IgD-negative memory B cell (primary cell): ENCODE measurements around the gene PCCA. TPM values are rescaled to one million over a fixed set of nuclear protein-coding genes. Genes with fewer than 3 reads are reported as not detected.

ENCODE experiments used
- H3K27ac Mint-ChIP-seq, 3 donors: one replicate each; pipeline ENCODE4 v1.8.0; 2020 to 2022; ENCODE audit warnings: mild to moderate bottlenecking in 3 of 3, mixed read lengths in 3 of 3, moderate library complexity in 1 of 3
- H3K27me3 Mint-ChIP-seq: one replicate; pipeline ENCODE4 v1.8.0; 2021; ENCODE audit warnings: mixed read lengths
- H3K36me3 Mint-ChIP-seq: one replicate; pipeline ENCODE4 v1.8.0; 2020; ENCODE audit warnings: mild to moderate bottlenecking, mixed read lengths
- H3K4me1 Mint-ChIP-seq, 3 donors: one replicate each; pipeline ENCODE4 v1.8.0; 2020 to 2022; ENCODE audit warnings: mixed read lengths in 3 of 3, mild to moderate bottlenecking in 1 of 3
- H3K4me3 Mint-ChIP-seq, 4 donors: one replicate each; pipeline ENCODE4 v1.8.0; 2020 to 2022; ENCODE audit warnings: mild to moderate bottlenecking in 4 of 4, mixed read lengths in 4 of 4, moderate library complexity in 3 of 4
- H3K9me3 Mint-ChIP-seq, 3 donors: one replicate each; pipeline ENCODE4 v1.8.0; 2020 to 2021; ENCODE audit warnings: mixed read lengths in 3 of 3, mild to moderate bottlenecking in 1 of 3
- polyA plus RNA-seq: library from polyadenylated mRNA; unstranded; fragments of 300-500 nt; fragmentation: Illumina TruSeq; gene quantifications from one replicate; pipeline ENCODE4 v1.2.3, GENCODE V29; 2021

Gene PCCA
- polyA plus RNA-seq, 1 donor from 2014 or later, result 8.5 TPM

GRCh38 chr13:100398360-100398759 is 309.5 kb downstream of the PCCA start:
- peaks cover 5% of the 10 kb centered on the region for H3K36me3 Mint-ChIP-seq
- H3K27me3 Mint-ChIP-seq, result no peaks in the 10 kb centered on the region
- no peaks in the 10 kb centered on the region for H3K4me1 Mint-ChIP-seq

GRCh38 chr13:100399455-100399854 is 310.6 kb downstream of the PCCA start:
- H3K27me3 Mint-ChIP-seq, result no peaks in the 10 kb centered on the region
- no peaks in the 10 kb centered on the region for H3K4me1 Mint-ChIP-seq
- H3K4me3 Mint-ChIP-seq, result no peak overlapping the region
- peaks cover 5 to 19% (median 10%) of the 10 kb centered on the region in 3 donors for H3K9me3 Mint-ChIP-seq
- no peak overlapping the region for H3K27ac Mint-ChIP-seq
- H3K36me3 Mint-ChIP-seq, result peaks cover 7% of the 10 kb centered on the region

More at GRCh38 chr13:100398360-100398759, 309.5 kb downstream of the PCCA start:
- Mint-ChIP-seq H3K9me3 (peaks cover 5 to 12% (median 10%) of the 10 kb centered on the region in 3 donors), H3K27ac (no peak overlapping the region), H3K4me3 (no peak overlapping the region)

DNA sequence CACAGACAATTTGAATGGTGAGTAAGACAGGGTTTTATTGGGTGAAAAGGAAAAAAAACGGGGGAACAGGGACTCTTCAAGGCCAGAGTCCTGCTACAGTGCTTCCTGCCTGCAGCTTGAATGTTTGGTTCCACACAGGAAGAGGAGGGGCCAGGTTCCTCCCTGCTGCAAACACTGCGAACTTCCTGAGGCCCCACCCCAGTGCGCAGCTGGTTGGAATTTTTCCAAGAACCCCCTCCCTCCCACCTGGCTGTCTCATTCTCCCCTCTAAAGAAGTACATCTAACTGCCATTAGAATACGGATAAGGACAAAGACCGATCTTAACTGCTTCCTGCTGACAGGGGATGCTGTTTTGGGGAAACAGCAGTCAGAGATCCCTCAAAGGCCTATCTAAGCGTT is 314.8 kb downstream of the PCCA start:
- no peak overlapping the region for H3K4me3 Mint-ChIP-seq
- peaks cover 7% of the 10 kb centered on the region for H3K36me3 Mint-ChIP-seq
- H3K27me3 Mint-ChIP-seq, result no peaks in the 10 kb centered on the region
- peaks cover 8 to 32% (median 24%) of the 10 kb centered on the region in 3 donors for H3K9me3 Mint-ChIP-seq
- no peaks in the 10 kb centered on the region for H3K4me1 Mint-ChIP-seq
- no peak overlapping the region for H3K27ac Mint-ChIP-seq

GRCh38 chr13:100409132-100409531 is 320.2 kb downstream of the PCCA start:
- H3K9me3 Mint-ChIP-seq, result peaks cover 14 to 35% (median 25%) of the 10 kb centered on the region in 3 donors
- no peaks in the 10 kb centered on the region for H3K4me1 Mint-ChIP-seq
- no peak overlapping the region for H3K27ac Mint-ChIP-seq
- no peak overlapping the region for H3K4me3 Mint-ChIP-seq
- H3K27me3 Mint-ChIP-seq, result no peaks in the 10 kb centered on the region
- H3K36me3 Mint-ChIP-seq, result peaks cover 9% of the 10 kb centered on the region

DNA sequence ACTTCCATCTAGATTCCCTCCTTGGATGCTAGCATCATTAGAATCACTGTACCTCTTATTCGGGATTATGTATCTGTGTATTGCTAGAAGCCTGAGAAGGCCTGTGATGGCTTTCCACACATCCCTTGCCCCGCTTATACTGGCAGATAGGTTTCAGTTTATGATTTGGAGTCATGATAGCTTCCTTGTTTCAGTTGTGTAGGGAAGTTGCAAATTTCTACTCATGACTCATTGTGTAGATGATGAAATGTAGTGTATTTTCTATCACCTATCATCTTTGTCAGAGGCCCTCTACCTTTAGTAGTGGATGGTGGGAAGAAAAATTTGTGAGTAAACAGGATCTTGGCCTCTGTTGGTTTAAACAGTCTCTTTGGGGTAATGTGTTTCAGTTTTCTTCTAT is 334.5 kb downstream of the PCCA start:
- Mint-ChIP-seq H3K36me3 (peaks cover 3% of the 10 kb centered on the region), H3K9me3 (peaks cover 0 to under 1% (median 0%) of the 10 kb centered on the region in 3 donors), H3K4me1 (no peaks in the 10 kb centered on the region), H3K27me3 (no peaks in the 10 kb centered on the region), H3K27ac (no peak overlapping the region), H3K4me3 (no peak overlapping the region)

- Mint-ChIP-seq H3K27ac (no peak overlapping the region), H3K36me3 (peaks cover 13% of the 10 kb centered on the region), H3K4me1 (no peaks in the 10 kb centered on the region), H3K4me3 (no peak overlapping the region), H3K9me3 (peaks cover 2 to 7% (median 5%) of the 10 kb centered on the region in 3 donors), H3K27me3 (no peaks in the 10 kb centered on the region)
Observed at GRCh38 chr13:100428986-100429385, 340.1 kb downstream of the PCCA start.

DNA sequence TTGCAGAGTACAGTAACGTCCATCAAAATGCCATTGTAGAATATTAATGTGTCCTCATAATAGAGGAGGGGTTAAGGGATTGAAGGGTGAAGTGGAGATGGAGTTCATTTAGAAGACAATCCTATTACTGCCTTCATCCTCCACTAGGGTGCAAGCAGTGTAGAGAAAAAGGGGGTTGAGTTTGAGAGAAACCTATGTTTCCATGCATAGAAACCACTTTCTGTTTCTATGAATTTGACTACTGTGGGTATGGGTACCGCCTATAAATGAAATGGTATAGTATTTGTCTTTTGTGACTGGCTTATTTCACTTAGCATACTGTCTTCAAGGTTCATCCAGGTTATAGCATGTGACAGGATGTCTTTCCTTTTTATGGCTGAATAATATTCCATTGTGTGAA is 343.7 kb downstream of the PCCA start:
- no peak overlapping the region for H3K4me3 Mint-ChIP-seq

DNA sequence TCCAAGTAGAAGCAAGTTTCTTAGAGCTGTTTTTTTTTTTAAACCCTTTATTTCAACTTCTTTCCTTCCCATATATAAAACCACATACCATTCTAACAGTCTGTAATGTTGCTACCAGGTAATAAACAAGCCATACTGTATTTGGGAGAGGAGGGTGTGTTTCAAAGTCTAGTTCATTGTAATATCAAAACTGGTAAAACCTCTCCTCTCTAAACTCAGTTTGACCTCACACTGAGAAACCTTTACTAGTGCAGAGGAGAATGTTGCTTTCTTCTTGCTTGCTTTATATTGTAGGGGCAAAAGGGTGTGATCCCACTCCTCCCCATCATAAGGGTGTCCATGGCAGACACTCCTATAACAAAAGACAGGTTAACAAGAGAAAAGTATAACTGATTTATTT is 344.6 kb downstream of the PCCA start:
- Mint-ChIP-seq H3K27ac (no peak overlapping the region), H3K4me1 (no peaks in the 10 kb centered on the region), H3K4me3 (no peak overlapping the region), H3K27me3 (no peaks in the 10 kb centered on the region), H3K9me3 (peaks cover 2 to 8% (median 5%) of the 10 kb centered on the region in 3 donors), H3K36me3 (peaks cover 18% of the 10 kb centered on the region)

More for the DNA sequence above, 343.7 kb downstream of the PCCA start:
- Mint-ChIP-seq H3K4me1 (no peaks in the 10 kb centered on the region), H3K27ac (no peak overlapping the region), H3K36me3 (peaks cover 18% of the 10 kb centered on the region), H3K9me3 (peaks cover 2 to 9% (median 5%) of the 10 kb centered on the region in 3 donors), H3K27me3 (no peaks in the 10 kb centered on the region)

DNA sequence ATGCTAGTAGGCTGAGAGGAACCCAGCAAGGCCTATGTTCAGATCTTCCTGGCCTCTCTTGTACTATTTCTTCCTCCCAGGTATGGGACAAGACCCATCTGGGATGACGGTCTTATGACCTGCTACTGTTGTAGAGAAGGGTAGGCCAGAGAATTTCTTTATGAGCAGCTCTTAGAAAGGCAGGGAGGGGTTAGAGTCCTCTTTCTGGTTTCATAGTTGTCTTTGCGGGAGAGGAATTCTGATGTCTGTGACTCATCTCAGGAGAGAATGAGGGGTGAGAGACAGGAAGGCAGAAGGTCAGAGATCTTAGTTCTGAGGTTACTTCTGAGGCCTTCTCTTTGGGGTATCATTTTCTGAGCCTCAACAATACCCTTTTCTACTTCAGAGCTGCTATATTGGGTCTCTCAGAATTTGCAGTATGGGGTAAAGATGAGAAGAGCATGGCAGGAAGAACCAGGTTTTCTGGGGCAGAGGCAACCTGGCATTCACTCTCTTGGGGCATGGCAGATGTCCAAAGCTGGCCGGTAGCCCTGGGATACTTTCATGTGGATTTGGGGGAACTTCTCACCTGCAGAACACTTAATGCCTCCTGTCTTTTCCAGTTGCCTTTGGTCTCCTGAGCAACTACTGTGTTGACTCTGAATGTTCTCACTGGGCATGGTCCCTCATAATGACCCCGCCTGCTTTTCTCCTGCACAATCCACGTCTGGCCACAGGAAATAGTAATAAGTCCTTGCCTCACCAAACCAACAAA is 345.3 kb downstream of the PCCA start:
- Mint-ChIP-seq H3K4me3 (no peak overlapping the region), H3K9me3 (peaks cover 2 to 7% (median 5%) of the 10 kb centered on the region in 3 donors), H3K27me3 (no peaks in the 10 kb centered on the region), H3K36me3 (peaks cover 18% of the 10 kb centered on the region), H3K27ac (no peak overlapping the region), H3K4me1 (no peaks in the 10 kb centered on the region)

GRCh38 chr13:100436099-100436498 is 347.2 kb downstream of the PCCA start:
- H3K36me3 Mint-ChIP-seq, result peaks cover 13% of the 10 kb centered on the region
- no peaks in the 10 kb centered on the region for H3K4me1 Mint-ChIP-seq

GRCh38 chr13:100438059-100438788 is 349.3 kb downstream of the PCCA start:
- H3K4me3 Mint-ChIP-seq, result peak overlapping the region in 1 of 4 donors; percentile 79
- H3K27ac Mint-ChIP-seq, result no peak overlapping the region
- H3K27me3 Mint-ChIP-seq, result no peaks in the 10 kb centered on the region
- H3K9me3 Mint-ChIP-seq, result peaks cover 0 to 2% (median 0%) of the 10 kb centered on the region in 3 donors
- H3K36me3 Mint-ChIP-seq, result peaks cover 6% of the 10 kb centered on the region
- H3K4me1 Mint-ChIP-seq, result no peaks in the 10 kb centered on the region

More at GRCh38 chr13:100436099-100436498, 347.2 kb downstream of the PCCA start:
- H3K27me3 Mint-ChIP-seq, result no peaks in the 10 kb centered on the region
- no peak overlapping the region for H3K4me3 Mint-ChIP-seq
- H3K27ac Mint-ChIP-seq, result no peak overlapping the region
- H3K9me3 Mint-ChIP-seq, result peaks cover 2 to 7% (median 5%) of the 10 kb centered on the region in 3 donors

- Mint-ChIP-seq H3K4me3 (no peak overlapping the region), H3K9me3 (peaks cover 0 to 2% (median 0%) of the 10 kb centered on the region in 3 donors), H3K4me1 (no peaks in the 10 kb centered on the region), H3K36me3 (peaks cover 6% of the 10 kb centered on the region), H3K27ac (no peak overlapping the region), H3K27me3 (no peaks in the 10 kb centered on the region)
Observed at GRCh38 chr13:100439247-100439970, 350.5 kb downstream of the PCCA start.

DNA sequence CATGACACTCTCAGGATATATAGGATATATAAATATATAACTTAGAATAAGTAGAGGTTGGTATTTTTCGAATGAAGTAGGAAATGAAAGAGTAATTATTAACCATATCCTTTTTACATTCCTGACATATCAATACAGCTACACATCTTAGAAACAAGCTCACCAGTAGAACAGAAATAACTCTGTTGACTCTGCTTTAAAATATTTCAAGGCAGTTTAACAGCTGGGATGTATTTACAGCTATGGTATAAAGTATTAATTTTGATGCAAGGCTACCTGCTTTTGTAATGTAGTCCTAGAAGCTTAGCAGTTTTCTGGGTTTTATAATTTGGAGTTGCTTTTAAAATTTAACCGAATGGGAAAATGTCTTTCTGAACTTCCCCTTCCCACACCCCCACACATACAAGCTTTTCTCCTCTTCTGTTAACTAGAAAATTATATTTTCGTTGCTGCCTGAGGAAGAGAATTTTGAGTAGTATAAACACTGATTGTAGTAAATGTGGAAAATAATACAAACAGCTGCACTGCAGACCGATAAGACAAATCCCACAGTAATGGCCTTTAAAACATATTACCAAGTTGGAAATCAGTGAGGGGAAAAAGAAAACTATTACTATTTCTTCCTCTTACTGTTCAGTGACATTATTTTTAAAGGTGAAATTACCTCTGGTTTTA is 352.0 kb downstream of the PCCA start:
- Mint-ChIP-seq H3K4me3 (no peak overlapping the region), H3K36me3 (peaks cover 4% of the 10 kb centered on the region), H3K27me3 (no peaks in the 10 kb centered on the region), H3K27ac (no peak overlapping the region), H3K4me1 (no peaks in the 10 kb centered on the region), H3K9me3 (peaks cover 0 to 2% (median 0%) of the 10 kb centered on the region in 3 donors)

DNA sequence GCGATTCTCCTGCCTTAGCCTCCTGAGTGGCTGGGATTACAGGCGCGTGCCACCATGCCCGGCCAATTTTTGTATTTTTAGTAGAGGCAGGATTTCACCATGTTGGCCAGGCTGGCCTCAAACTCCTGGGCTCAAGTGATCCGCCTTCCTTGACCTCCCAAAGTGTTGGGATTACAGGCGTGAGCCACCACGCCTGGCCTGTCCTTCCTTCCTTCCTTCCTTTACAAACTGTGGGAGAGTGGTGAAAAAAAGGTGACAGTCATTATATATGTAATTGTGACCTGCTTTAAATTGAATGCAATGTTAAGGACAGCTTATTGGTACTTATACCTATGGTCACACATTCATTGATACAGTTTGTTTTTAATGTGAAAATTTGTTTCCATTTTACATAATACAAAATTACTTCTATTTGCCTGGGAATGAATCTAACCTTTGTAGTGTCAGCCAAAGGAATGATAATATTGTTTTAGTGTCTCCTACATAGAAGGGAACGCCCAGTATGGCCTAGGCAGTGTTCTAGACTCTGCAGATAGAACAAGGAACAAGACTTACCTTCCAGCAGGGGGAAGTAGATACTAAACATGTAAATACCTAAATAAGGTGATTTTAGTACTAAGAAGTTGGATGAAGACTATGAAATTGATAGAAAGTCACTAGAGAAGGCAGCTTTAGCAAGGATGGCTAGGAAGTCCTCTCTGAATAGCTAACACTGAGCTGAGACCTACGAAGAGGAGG is 353.4 kb downstream of the PCCA start:
- Mint-ChIP-seq H3K4me1 (no peaks in the 10 kb centered on the region), H3K36me3 (no peaks in the 10 kb centered on the region), H3K4me3 (no peak overlapping the region), H3K27me3 (no peaks in the 10 kb centered on the region), H3K27ac (no peak overlapping the region), H3K9me3 (no peaks in the 10 kb centered on the region)
